ENCODE measurements around the gene ANKDD1A. TPM values are rescaled to one million over a fixed set of nuclear protein-coding genes. Genes with fewer than 3 reads are reported as not detected.

The ANKDD1A gene
- total RNA-seq, result 3.2 and 4.0 TPM in 2 replicates

- TF ChIP-seq CTCF (IDR thresholded peaks at IDR 0.05; ENCODE audit: insufficient read depth, low read length, severe bottlenecking), result no peak
- DNase-seq (ENCODE audit: low read depth) (peak; percentile 33), FAIRE-seq (no peak)
- H3K36me3 ChIP-seq (ENCODE audit: control insufficient read depth, insufficient read depth, low read length), result no peaks in the 10 kb centered on the region
- peak within 1 kb of the TSS; percentile 46 for H3K4me3 ChIP-seq (ENCODE audit: low read depth, low read length)
- no peaks in the 10 kb centered on the region for H3K27me3 ChIP-seq (ENCODE audit: control insufficient read depth, insufficient read depth, low read length)
Measured at GRCh38 chr15:64911311-64912186, at the start of gene ANKDD1A. Gene ANKDD1A (plus strand): TSS chr15:64911902. CDS start chr15:64911931, 29 bp downstream.

- H3K27me3 ChIP-seq (ENCODE audit: control insufficient read depth, insufficient read depth, low read length), result no peaks in the 10 kb centered on the region
- DNase-seq (ENCODE audit: low read depth) (no peak), FAIRE-seq (no peak)
- no peak for TF ChIP-seq CTCF (IDR thresholded peaks at IDR 0.05; ENCODE audit: insufficient read depth, low read length, severe bottlenecking)
- peaks cover 9% of the 10 kb centered on the region for H3K36me3 ChIP-seq (ENCODE audit: control insufficient read depth, insufficient read depth, low read length)
- no peak overlapping the region for H3K4me3 ChIP-seq (ENCODE audit: low read depth, low read length)
Measured at GRCh38 chr15:64861960-64862359, 49.7 kb upstream of the ANKDD1A start.

- Histone ChIP-seq H3K27me3 (ENCODE audit: control insufficient read depth, insufficient read depth, low read length) (no peaks in the 10 kb centered on the region), H3K36me3 (ENCODE audit: control insufficient read depth, insufficient read depth, low read length) (peaks cover 9% of the 10 kb centered on the region), H3K4me3 (ENCODE audit: low read depth, low read length) (no peak overlapping the region)
- no peak for TF ChIP-seq CTCF (IDR thresholded peaks at IDR 0.05; ENCODE audit: insufficient read depth, low read length, severe bottlenecking)
- FAIRE-seq, result no peak
- DNase-seq (ENCODE audit: low read depth), result no peak
Measured at GRCh38 chr15:64862408-64862807, 49.3 kb upstream of the ANKDD1A start.

GRCh38 chr15:64864068-64864467, 47.6 kb upstream of the ANKDD1A start:
- TF ChIP-seq CTCF (IDR thresholded peaks at IDR 0.05; ENCODE audit: insufficient read depth, low read length, severe bottlenecking), result no peak
- H3K36me3 ChIP-seq (ENCODE audit: control insufficient read depth, insufficient read depth, low read length), result peaks cover 9% of the 10 kb centered on the region

GRCh38 chr15:64865126-64865997, 46.3 kb upstream of the ANKDD1A start:
- FAIRE-seq, result no peak
- H3K36me3 ChIP-seq (ENCODE audit: control insufficient read depth, insufficient read depth, low read length), result peaks cover 3% of the 10 kb centered on the region
- no peak for DNase-seq (ENCODE audit: low read depth)

More at GRCh38 chr15:64864068-64864467, 47.6 kb upstream of the ANKDD1A start:
- Histone ChIP-seq H3K4me3 (ENCODE audit: low read depth, low read length) (no peak overlapping the region), H3K27me3 (ENCODE audit: control insufficient read depth, insufficient read depth, low read length) (no peaks in the 10 kb centered on the region)
- peak; percentile 70 for FAIRE-seq
- DNase-seq (ENCODE audit: low read depth), result no peak

More at GRCh38 chr15:64865126-64865997, 46.3 kb upstream of the ANKDD1A start:
- Histone ChIP-seq H3K4me3 (ENCODE audit: low read depth, low read length) (no peak overlapping the region), H3K27me3 (ENCODE audit: control insufficient read depth, insufficient read depth, low read length) (no peaks in the 10 kb centered on the region)
- no peak for TF ChIP-seq CTCF (IDR thresholded peaks at IDR 0.05; ENCODE audit: insufficient read depth, low read length, severe bottlenecking)

All from bronchial epithelial cell (primary cell).